ENCODE measurements around the gene CUX1. TPM values are rescaled to one million over a fixed set of nuclear protein-coding genes. Genes with fewer than 3 reads are reported as not detected.

The CUX1 gene
- total RNA-seq, 2 donors from 2014 or later: 42.0 to 47.5 TPM

DNA sequence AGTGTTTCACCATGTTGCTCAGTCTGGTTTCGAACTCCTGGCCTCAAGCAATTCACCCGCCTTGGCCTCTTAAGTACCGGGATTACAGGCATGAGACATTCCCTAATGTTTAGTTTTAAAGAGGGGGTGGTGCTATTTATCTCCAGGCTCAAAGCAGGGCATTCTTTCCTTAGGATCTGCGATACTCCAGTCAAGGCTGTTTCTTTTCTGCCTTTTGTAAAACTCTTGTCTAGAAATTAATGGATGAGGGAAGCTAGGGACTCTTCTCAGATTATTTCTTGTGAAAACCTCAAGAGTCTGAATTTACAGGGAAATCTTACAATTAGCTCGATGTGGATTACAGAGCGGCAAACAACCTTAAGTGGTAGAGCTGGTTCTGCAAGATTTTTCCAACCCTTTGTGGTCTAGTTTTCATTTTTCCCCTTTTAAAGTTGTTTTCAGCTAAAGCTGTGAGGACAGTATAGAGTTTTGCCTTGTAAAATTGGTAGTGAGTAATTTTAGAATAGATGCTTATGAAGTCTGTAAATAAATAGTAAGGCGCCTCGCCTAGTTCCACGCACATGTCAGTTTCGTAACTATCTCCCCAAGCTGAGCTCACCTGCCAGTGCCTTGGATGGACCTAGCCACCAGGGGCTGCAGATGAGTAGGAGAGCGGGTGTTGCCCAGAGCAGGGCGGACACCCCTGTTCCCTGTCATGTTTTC, 53.1 kb downstream of the CUX1 start:
- no peaks in the 10 kb centered on the region for H3K36me3 ChIP-seq (replicated peaks in 1 of 2; ENCODE audit: insufficient read depth in 1 of 2, low read depth in 2 of 2)
- no peak overlapping the region for H3K4me3 ChIP-seq
- intact Hi-C loops (cut with DNase I): loop anchor here (10.0 kb wide), 1 partner anchor 46 kb away; no protein-coding TSS in a partner anchor
- DNase-seq (peak in 1 of 4 donors; percentile 30), ATAC-seq (peak; percentile 47)
- H3K27ac ChIP-seq: peak overlapping the region in 3 of 4 donors; percentile 15 to 50 (median 47)
- WGBS, 2 donors: 33% methylated on average over 12 of the region's 12 CpGs
- H3K27me3 ChIP-seq: no peaks in the 10 kb centered on the region
- peaks cover 24% of the 10 kb centered on the region for H3K4me1 ChIP-seq
- no peaks in the 10 kb centered on the region for H3K9me3 ChIP-seq
- TF ChIP-seq POLR2A (IDR thresholded peaks at IDR 0.05): no peak
- peak in 4 of 7 experiments; percentile 11 to 23 (median 20) for TF ChIP-seq CTCF (IDR thresholded peaks at IDR 0.05)

GRCh38 chr7:101871351-101871750, 53.9 kb downstream of the CUX1 start:
- WGBS, 2 donors: 85 to 93% methylated on average over 8 to 9 of the region's 9 CpGs
- no peaks in the 10 kb centered on the region for H3K27me3 ChIP-seq
- peaks cover 24% of the 10 kb centered on the region for H3K4me1 ChIP-seq
- H3K9me3 ChIP-seq: no peaks in the 10 kb centered on the region
- no peaks in the 10 kb centered on the region for H3K36me3 ChIP-seq (replicated peaks in 1 of 2; ENCODE audit: insufficient read depth in 1 of 2, low read depth in 2 of 2)
- H3K4me3 ChIP-seq: no peak overlapping the region
- intact Hi-C loops (cut with DNase I): loop anchor here (10.0 kb wide), 1 partner anchor 47 kb away; no protein-coding TSS in a partner anchor
- H3K27ac ChIP-seq: no peak overlapping the region
- ATAC-seq: no peak
- no peak for TF ChIP-seq POLR2A (IDR thresholded peaks at IDR 0.05)
- TF ChIP-seq CTCF (IDR thresholded peaks at IDR 0.05): no peak
- no peak for DNase-seq

DNA sequence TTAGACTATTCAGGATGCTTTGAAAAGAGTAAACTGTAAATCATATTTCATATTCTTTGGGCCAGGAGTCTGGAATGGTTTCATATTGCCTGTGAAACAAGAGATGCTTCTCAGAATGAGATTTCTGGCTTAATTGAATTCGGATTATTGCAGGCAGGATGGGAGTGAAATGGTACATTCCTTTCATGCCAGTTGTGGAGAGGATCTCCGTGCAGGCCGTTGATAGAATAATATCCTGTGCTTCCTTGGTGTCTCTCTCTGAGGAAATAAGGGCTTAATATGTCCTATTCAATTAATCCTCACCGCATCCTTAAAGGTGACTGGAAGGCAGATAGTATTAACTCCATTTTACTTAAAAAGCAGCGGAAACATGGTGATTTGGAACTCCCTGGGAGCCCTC, 56.6 kb downstream of the CUX1 start:
- intact Hi-C loops (cut with DNase I): loop anchor here (10.0 kb wide), 1 partner anchor 49 kb away; no protein-coding TSS in a partner anchor
- H3K36me3 ChIP-seq (replicated peaks in 1 of 2; ENCODE audit: insufficient read depth in 1 of 2, low read depth in 2 of 2): no peaks in the 10 kb centered on the region
- no peaks in the 10 kb centered on the region for H3K9me3 ChIP-seq
- H3K27me3 ChIP-seq: no peaks in the 10 kb centered on the region
- DNase-seq (no peak), ATAC-seq (no peak)
- WGBS, 2 donors: 71 to 82% methylated on average over 5 of the region's 5 CpGs
- H3K4me1 ChIP-seq: peaks cover 24% of the 10 kb centered on the region
- H3K4me3 ChIP-seq: no peak overlapping the region
- no peak for TF ChIP-seq POLR2A (IDR thresholded peaks at IDR 0.05)
- no peak for TF ChIP-seq CTCF (IDR thresholded peaks at IDR 0.05)
- H3K27ac ChIP-seq: no peak overlapping the region

- no peak overlapping the region for H3K4me3 ChIP-seq
- 81 to 91% methylated on average over 11 of the region's 11 CpGs for WGBS, 2 donors
- intact Hi-C loops (cut with DNase I): loop anchor here (10.0 kb wide), 1 partner anchor 51 kb away; no protein-coding TSS in a partner anchor
- ATAC-seq: no peak
- no peak for DNase-seq
- H3K9me3 ChIP-seq: no peaks in the 10 kb centered on the region
- no peaks in the 10 kb centered on the region for H3K27me3 ChIP-seq
- peaks cover 15% of the 10 kb centered on the region for H3K4me1 ChIP-seq
- no peak overlapping the region for H3K27ac ChIP-seq
- H3K36me3 ChIP-seq (replicated peaks in 1 of 2; ENCODE audit: insufficient read depth in 1 of 2, low read depth in 2 of 2): no peaks in the 10 kb centered on the region
- TF ChIP-seq CTCF (IDR thresholded peaks at IDR 0.05) (no peak), POLR2A (IDR thresholded peaks at IDR 0.05) (no peak)
These were observed 57.9 kb downstream of the CUX1 start for GRCh38 chr7:101875283-101875846.

Measured in body of pancreas (tissue), 4 donors.